H1 (cell line): ENCODE results near the gene HDHD5. TPM values are rescaled to one million over a fixed set of nuclear protein-coding genes. Genes with fewer than 3 reads are reported as not detected.

ENCODE experiments used
- CTCF ChIA-PET: fragments of 300-600 bp; sonication (Branson Sonifier 250); formaldehyde crosslinking; loops from one replicate; lab custom pipeline; 2021; ENCODE audit not compliant: partially characterized antibody; lab: Charles Lee
- POLR2A ChIA-PET: fragments of 300-600 bp; sonication (Branson Sonifier 250); formaldehyde crosslinking; loops from one replicate; lab custom pipeline; 2021; ENCODE audit warnings: inconsistent platforms; ENCODE audit not compliant: partially characterized antibody; lab: Charles Lee
- DNase-seq, 2 experiments: peaks; one replicate each; pipeline versions ENCODE4 v3.0.0 to v3.0.0-alpha.2; 2010 to 2022; ENCODE audit warnings: low spot score in 2 of 2, low read depth in 1 of 2, mixed read lengths in 1 of 2
- FAIRE-seq: peaks from 2 replicates; lab custom pipeline; 2011; peaks lifted over from hg19 to GRCh38; lab: Jason Lieb, UNC
- H2AFZ ChIP-seq: 2 replicates; pipeline ENCODE4 v1.8.1; 2012; ENCODE audit warnings: low read length, inconsistent platforms
- H2AK5ac ChIP-seq: 2 replicates; pipeline ENCODE4 v1.6.1; 2013; ENCODE audit warnings: low read depth, low read length
- H2BK120ac ChIP-seq: replicated peaks from 2 replicates; pipeline ENCODE3; 2013; ENCODE audit warnings: low read depth, low read length, inconsistent platforms
- H2BK12ac ChIP-seq: 2 replicates; pipeline ENCODE4 v1.6.1; 2013; ENCODE audit warnings: low read depth, low read length
- H2BK15ac ChIP-seq: 2 replicates; pipeline ENCODE4 v1.6.1; 2013; ENCODE audit warnings: low read length
- H2BK20ac ChIP-seq: 2 replicates; pipeline ENCODE4 v1.6.1; 2013; ENCODE audit warnings: low read length
- H2BK5ac ChIP-seq: 2 replicates; pipeline ENCODE4 v1.6.1; 2013; ENCODE audit warnings: low read depth, low read length
- H3K14ac ChIP-seq: 2 replicates; pipeline ENCODE4 v1.6.1; 2013; ENCODE audit warnings: inconsistent platforms; ENCODE audit not compliant: insufficient read length
- H3K18ac ChIP-seq: 2 replicates; pipeline ENCODE4 v1.6.1; 2013; ENCODE audit warnings: low read length; ENCODE audit errors: extremely low read depth
- H3K23ac ChIP-seq: 2 replicates; pipeline ENCODE4 v1.6.1; 2013; ENCODE audit warnings: inconsistent platforms; ENCODE audit not compliant: insufficient read length
- H3K23me2 ChIP-seq: 2 replicates; pipeline ENCODE4 v1.6.1; 2013; ENCODE audit warnings: low read depth, low read length
- H3K27ac ChIP-seq: 2 replicates; pipeline ENCODE4 v1.6.1; 2011; ENCODE audit warnings: low read depth, low read length, inconsistent platforms
- H3K27me3 ChIP-seq, 4 experiments: replicated peaks in 1 of 4; 1 replicate in 1 of 4; 2 replicates in 3 of 4; pipeline versions ENCODE4 v1.6.1 to v1.8.1; 2011 to 2013; ENCODE audit warnings: low read length in 3 of 4, mild to moderate bottlenecking in 3 of 4, inconsistent platforms in 2 of 4, mixed read lengths in 2 of 4, moderate library complexity in 1 of 4; ENCODE audit not compliant: control insufficient read depth in 3 of 4, insufficient read depth in 3 of 4; ENCODE audit errors: extremely low read depth in 1 of 4
- H3K36me3 ChIP-seq, 4 experiments: 2 replicates each; pipeline versions ENCODE4 v1.6.1 to v1.8.1; 2011 to 2013; ENCODE audit warnings: mild to moderate bottlenecking in 4 of 4, low read length in 3 of 4, moderate library complexity in 2 of 4, control low read depth in 1 of 4, inconsistent platforms in 1 of 4; ENCODE audit not compliant: insufficient read depth in 4 of 4, control insufficient read depth in 2 of 4
- H3K4ac ChIP-seq: replicated peaks from 2 replicates; pipeline ENCODE3; 2013; ENCODE audit warnings: low read length, low read depth, mixed read lengths, inconsistent platforms; ENCODE audit not compliant: insufficient read length
- H3K4me1 ChIP-seq, 4 experiments: replicated peaks in 1 of 4; 1 replicate in 1 of 4; 2 replicates in 3 of 4; pipeline versions ENCODE4 v1.6.1 to v1.8.1; 2011 to 2013; ENCODE audit warnings: low read length in 3 of 4, inconsistent platforms in 2 of 4, mixed read lengths in 1 of 4; ENCODE audit not compliant: insufficient read depth in 4 of 4, control insufficient read depth in 3 of 4
- H3K4me2 ChIP-seq, 2 experiments: 2 replicates each; pipeline versions ENCODE4 v1.6.1 to v1.8.1; 2011 to 2013; ENCODE audit warnings: low read depth in 2 of 2, low read length in 2 of 2, control low read depth in 1 of 2, inconsistent platforms in 1 of 2, mild to moderate bottlenecking in 1 of 2; ENCODE audit not compliant: insufficient read depth in 1 of 2
- H3K4me3 ChIP-seq, 4 experiments: fragments of 200-600, 300-600 bp in 1 of 4; sonication (generic), shearing (Covaris generic), sonication (Bioruptor Twin) in 1 of 4; 2 replicates each; pipeline versions ENCODE4 v1.5.1 to v1.8.1; 2011 to 2016; ENCODE audit warnings: low read length in 4 of 4, low read depth in 3 of 4, control low read depth in 2 of 4, inconsistent platforms in 2 of 4, mild to moderate bottlenecking in 2 of 4, mixed read lengths in 1 of 4, moderate library complexity in 1 of 4; ENCODE audit not compliant: insufficient read depth in 2 of 4; ENCODE audit errors: extremely low read depth in 1 of 4
- H3K56ac ChIP-seq: replicated peaks from 2 replicates; pipeline ENCODE3; 2013; ENCODE audit warnings: low read depth, mild to moderate bottlenecking, mixed read lengths, low read length, inconsistent platforms; ENCODE audit not compliant: insufficient read length
- H3K79me1 ChIP-seq: 2 replicates; pipeline ENCODE4 v1.6.1; 2013; ENCODE audit warnings: low read depth, low read length, control low read depth
- H3K79me2 ChIP-seq, 2 experiments: 2 replicates each; pipeline versions ENCODE4 v1.6.1 to v1.8.1; 2012 to 2013; ENCODE audit warnings: low read length in 2 of 2, mild to moderate bottlenecking in 2 of 2, inconsistent platforms in 1 of 2; ENCODE audit not compliant: insufficient read depth in 2 of 2, control insufficient read depth in 1 of 2
- H3K9ac ChIP-seq, 4 experiments: replicated peaks in 1 of 4; 1 replicate in 1 of 4; 2 replicates in 3 of 4; pipeline versions ENCODE4 v1.6.1 to v1.8.1; 2011 to 2013; ENCODE audit warnings: low read depth in 3 of 4, low read length in 3 of 4, control low read depth in 2 of 4, mild to moderate bottlenecking in 2 of 4, moderate library complexity in 2 of 4, inconsistent platforms in 1 of 4; ENCODE audit errors: extremely low read depth in 1 of 4
- H3K9me3 ChIP-seq, 2 experiments: 2 replicates each; pipeline versions ENCODE4 v1.6.1 to v1.8.1; 2012 to 2013; ENCODE audit warnings: mild to moderate bottlenecking in 2 of 2, moderate library complexity in 2 of 2, control low read depth in 1 of 2, inconsistent platforms in 1 of 2, low read depth in 1 of 2, low read length in 1 of 2, mixed read lengths in 1 of 2; ENCODE audit not compliant: insufficient read depth in 2 of 2
- H4K20me1 ChIP-seq, 2 experiments: replicated peaks in 1 of 2; 2 replicates each; pipeline versions ENCODE3 to v1.8.1; 2011 to 2013; ENCODE audit warnings: inconsistent platforms in 2 of 2, low read length in 2 of 2, mild to moderate bottlenecking in 1 of 2; ENCODE audit not compliant: insufficient read depth in 2 of 2, control insufficient read depth in 1 of 2
- H4K5ac ChIP-seq: 2 replicates; pipeline ENCODE4 v1.6.1; 2013; ENCODE audit warnings: low read length, low read depth, mixed read lengths, inconsistent platforms; ENCODE audit not compliant: insufficient read length
- H4K8ac ChIP-seq: 2 replicates; pipeline ENCODE4 v1.8.0; 2013; ENCODE audit warnings: mild to moderate bottlenecking, moderate library complexity, low read length, inconsistent platforms; ENCODE audit not compliant: insufficient read depth; ENCODE audit errors: extremely low read depth
- H4K91ac ChIP-seq: replicated peaks from 2 replicates; pipeline ENCODE3; 2013; ENCODE audit warnings: low read length, mixed read lengths, inconsistent platforms; ENCODE audit not compliant: insufficient read length
- BCL11A ChIP-seq, 2 experiments: IDR thresholded peaks; one replicate each; pipeline ENCODE4 v1.6.1; 2011; ENCODE audit warnings: low read depth in 2 of 2, low read length in 2 of 2, mild to moderate bottlenecking in 2 of 2
- EZH2 ChIP-seq: fragments of 200-600 bp; sonication (generic); IDR thresholded peaks from 2 replicates; pipeline ENCODE4 v1.7.1; 2012; ENCODE audit warnings: low read depth, mild to moderate bottlenecking, moderate library complexity, low read length, inconsistent platforms; ENCODE audit not compliant: severe bottlenecking
- FOSL1 ChIP-seq: IDR thresholded peaks from 2 replicates; pipeline ENCODE4 v1.6.1; 2011; ENCODE audit warnings: mild to moderate bottlenecking, low read depth, low read length, moderate library complexity; ENCODE audit not compliant: insufficient read depth
- HDAC2 ChIP-seq, 2 experiments: fragments of 300-600 bp in 1 of 2; sonication (generic) in 1 of 2; IDR thresholded peaks; 2 replicates each; pipeline ENCODE4 v1.6.1; 2011 to 2012; ENCODE audit warnings: low read depth in 2 of 2, low read length in 2 of 2, mild to moderate bottlenecking in 2 of 2, moderate library complexity in 2 of 2, borderline replicate concordance in 1 of 2, inconsistent platforms in 1 of 2
- JUN ChIP-seq: IDR thresholded peaks from 2 replicates; pipeline ENCODE4 v1.6.1; 2011; ENCODE audit warnings: low read depth, mild to moderate bottlenecking, improper control_type of control experiment, low read length
- RXRA ChIP-seq: IDR thresholded peaks from 2 replicates; pipeline ENCODE4 v1.6.1; 2011; ENCODE audit warnings: low read depth, mild to moderate bottlenecking, low read length, moderate library complexity; ENCODE audit not compliant: insufficient read depth
- SP2 ChIP-seq: IDR thresholded peaks from 2 replicates; pipeline ENCODE4 v1.6.1; 2012; ENCODE audit warnings: mild to moderate bottlenecking, low read length, inconsistent platforms
- TEAD4 ChIP-seq: IDR thresholded peaks from 2 replicates; pipeline ENCODE4 v1.6.1; 2012; ENCODE audit warnings: low read depth, low read length, inconsistent platforms, mixed read lengths
- WGBS, 2 experiments: shearing (Covaris generic) in 1 of 2; methylation state at CpG; one replicate each; pipeline versions ENCODE4 v1.1.6 to v1.1.7; 2013 to 2015; ENCODE audit warnings: low lambda C conversion rate in 2 of 2, mixed read lengths in 2 of 2, inconsistent platforms in 1 of 2, low coverage in 1 of 2, missing lambda C conversion rate in 1 of 2; ENCODE audit not compliant: insufficient replicate concordance in 2 of 2, insufficient coverage in 1 of 2, insufficient read length in 1 of 2; ENCODE audit errors: extremely low coverage in 1 of 2, missing lambda C conversion rate in 1 of 2; 5-methylcytosine and 5-hydroxymethylcytosine counted together
- polyA plus RNA-seq, 7 experiments: library from polyadenylated mRNA; depleted of rRNA in 3 of 7; stranded (reverse) in 5 of 7; unstranded in 2 of 7; fragments of >200 nt in 5 of 7; fragments of 200-250 nt in 2 of 7; gene quantifications; 1 replicate in 5 of 7; 2 replicates in 1 of 7; 4 replicates in 1 of 7; pipeline versions ENCODE4 v1.2.1 to v1.2.3, GENCODE V29; 2011 to 2013; ENCODE audit warnings: missing spikeins in 2 of 7, mixed read lengths in 2 of 7
- total RNA-seq: library from RNA; stranded (reverse); fragmentation: NEBNext Ultra II Directional; extraction: Animal tissue kit (Norgen Biotek cat#: 25700); gene quantifications from 2 replicates; pipeline ENCODE4 v1.2.1, GENCODE V29; 2021
- TF ChIP-seq, protein P1 (sequence below): IDR thresholded peaks from 2 replicates; pipeline ENCODE4 v1.6.1; 2012; ENCODE audit warnings: inconsistent platforms
- TF ChIP-seq, protein P2 (sequence below): IDR thresholded peaks from 2 replicates; pipeline ENCODE4 v1.6.1; 2011; ENCODE audit warnings: low read depth, mild to moderate bottlenecking, low read length; ENCODE audit not compliant: insufficient read depth

The HDHD5 gene
- total and polyA plus RNA-seq, 2 of the 8 experiments (the other 6 are each of a cell fraction or from before 2014, with no cell fraction given) = 68.3 to 123 TPM

GRCh38 chr22:17152340-17152739, 6.7 kb downstream of the HDHD5 start:
- no peaks in the 10 kb centered on the region for H3K9me3 ChIP-seq
- H2BK15ac ChIP-seq = no peak overlapping the region
- ChIA-PET CTCF (interaction anchor here (0.9 to 1.4 kb wide), 2 partner anchors 13 to 20 kb away, joined by 3 read pairs; no protein-coding TSS in a partner anchor), POLR2A (interaction anchor here (1.2 kb wide), 2 partner anchors 9 to 47 kb away, joined by 3 read pairs; no protein-coding TSS in a partner anchor)
- H3K4me2 ChIP-seq = no peak overlapping the region
- no peak overlapping the region for H2BK5ac ChIP-seq
- no peak overlapping the region for H3K56ac ChIP-seq
- no peak overlapping the region for H2BK120ac ChIP-seq
- H3K27ac ChIP-seq = no peak overlapping the region
- no peak overlapping the region for H3K14ac ChIP-seq
- H3K4me3 ChIP-seq = no peak overlapping the region
- H4K20me1 ChIP-seq = peaks cover 0 to 14% of the 10 kb centered on the region in 2 experiments
- H4K8ac ChIP-seq = no peak overlapping the region
- peaks cover 26 to 94% of the 10 kb centered on the region in 2 experiments for H3K79me2 ChIP-seq
- no peak for DNase-seq
- no peak overlapping the region for H3K9ac ChIP-seq
- H2BK12ac ChIP-seq = no peak overlapping the region
- H3K18ac ChIP-seq = no peak overlapping the region
- H2AK5ac ChIP-seq = no peak overlapping the region
- WGBS, 2 experiments = 97% methylated on average over 5 of the region's 6 CpGs; no CpG with 5 or more reads in 1 of the 2 experiments
- peaks cover 17% of the 10 kb centered on the region for H3K79me1 ChIP-seq
- peaks cover 0 to 4% (median 1%) of the 10 kb centered on the region in 4 experiments; a peak in 3 of 7 replicates for H3K4me1 ChIP-seq
- no peak overlapping the region for H2BK20ac ChIP-seq
- H4K5ac ChIP-seq = no peak overlapping the region
- peaks cover 1% of the 10 kb centered on the region; the same call in 1 of the 2 replicates for H3K23me2 ChIP-seq
- no peak overlapping the region for H2AFZ ChIP-seq
- H4K91ac ChIP-seq = no peak overlapping the region
- TF ChIP-seq, protein P1, sequence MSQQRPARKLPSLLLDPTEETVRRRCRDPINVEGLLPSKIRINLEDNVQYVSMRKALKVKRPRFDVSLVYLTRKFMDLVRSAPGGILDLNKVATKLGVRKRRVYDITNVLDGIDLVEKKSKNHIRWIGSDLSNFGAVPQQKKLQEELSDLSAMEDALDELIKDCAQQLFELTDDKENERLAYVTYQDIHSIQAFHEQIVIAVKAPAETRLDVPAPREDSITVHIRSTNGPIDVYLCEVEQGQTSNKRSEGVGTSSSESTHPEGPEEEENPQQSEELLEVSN = no peak
- TF ChIP-seq FOSL1 = no peak
- TF ChIP-seq RXRA = no peak
- TF ChIP-seq, protein P2, sequence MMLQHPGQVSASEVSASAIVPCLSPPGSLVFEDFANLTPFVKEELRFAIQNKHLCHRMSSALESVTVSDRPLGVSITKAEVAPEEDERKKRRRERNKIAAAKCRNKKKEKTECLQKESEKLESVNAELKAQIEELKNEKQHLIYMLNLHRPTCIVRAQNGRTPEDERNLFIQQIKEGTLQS = no peak
- TF ChIP-seq JUN = no peak
- TF ChIP-seq SP2 = no peak
- TF ChIP-seq BCL11A (IDR thresholded peaks at IDR 0.05; ENCODE audit: low read depth in 2 of 2, low read length in 2 of 2) = no peak
- no peak for TF ChIP-seq EZH2
- TF ChIP-seq HDAC2 (IDR thresholded peaks at IDR 0.05; ENCODE audit: borderline replicate concordance in 1 of 2, low read depth in 2 of 2, low read length in 2 of 2) = no peak
- no peak for TF ChIP-seq TEAD4
- no peak overlapping the region for H3K4ac ChIP-seq
- FAIRE-seq = no peak
- no peak overlapping the region for H3K23ac ChIP-seq
- no peaks in the 10 kb centered on the region for H3K27me3 ChIP-seq
- H3K36me3 ChIP-seq = peaks cover 0 to 4% (median 0%) of the 10 kb centered on the region in 4 experiments; a peak in 1 of 8 replicates
